ENCODE results near the gene FOXS1.

DNA sequence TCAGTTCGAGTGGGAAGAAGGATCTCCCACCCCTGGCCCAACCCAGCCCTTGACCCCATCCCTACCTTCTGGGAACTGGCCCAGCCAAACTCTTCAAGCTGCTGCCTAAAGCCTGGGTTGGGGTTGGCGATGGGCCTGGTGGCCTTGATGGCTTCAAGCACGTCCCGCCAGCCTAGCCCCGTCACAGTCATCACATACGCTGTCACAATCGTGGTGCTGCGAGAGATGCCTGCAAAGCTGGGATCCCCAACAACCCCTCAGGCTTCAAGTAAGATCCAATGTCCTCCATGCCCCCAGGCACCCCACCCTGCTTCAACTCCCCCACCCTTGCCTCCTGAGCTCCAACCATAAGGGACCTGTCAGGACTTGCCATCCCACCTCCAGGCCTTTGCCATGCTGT is 17.1 kb upstream of the FOXS1 start:
- TF ChIP-seq, protein P1, sequence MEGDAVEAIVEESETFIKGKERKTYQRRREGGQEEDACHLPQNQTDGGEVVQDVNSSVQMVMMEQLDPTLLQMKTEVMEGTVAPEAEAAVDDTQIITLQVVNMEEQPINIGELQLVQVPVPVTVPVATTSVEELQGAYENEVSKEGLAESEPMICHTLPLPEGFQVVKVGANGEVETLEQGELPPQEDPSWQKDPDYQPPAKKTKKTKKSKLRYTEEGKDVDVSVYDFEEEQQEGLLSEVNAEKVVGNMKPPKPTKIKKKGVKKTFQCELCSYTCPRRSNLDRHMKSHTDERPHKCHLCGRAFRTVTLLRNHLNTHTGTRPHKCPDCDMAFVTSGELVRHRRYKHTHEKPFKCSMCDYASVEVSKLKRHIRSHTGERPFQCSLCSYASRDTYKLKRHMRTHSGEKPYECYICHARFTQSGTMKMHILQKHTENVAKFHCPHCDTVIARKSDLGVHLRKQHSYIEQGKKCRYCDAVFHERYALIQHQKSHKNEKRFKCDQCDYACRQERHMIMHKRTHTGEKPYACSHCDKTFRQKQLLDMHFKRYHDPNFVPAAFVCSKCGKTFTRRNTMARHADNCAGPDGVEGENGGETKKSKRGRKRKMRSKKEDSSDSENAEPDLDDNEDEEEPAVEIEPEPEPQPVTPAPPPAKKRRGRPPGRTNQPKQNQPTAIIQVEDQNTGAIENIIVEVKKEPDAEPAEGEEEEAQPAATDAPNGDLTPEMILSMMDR (IDR thresholded peaks at IDR 0.05), result no peak
- TF ChIP-seq POLR2A (IDR thresholded peaks at IDR 0.05), result no peak
